GM12891 (cell line): ENCODE data around the gene MMEL1.

ENCODE experiments used
- POLR2A ChIP-seq: IDR thresholded peaks from 2 replicates; pipeline ENCODE4 v1.6.1; 2011; ENCODE audit warnings: low read depth, low read length, control low read depth
- SPI1 ChIP-seq: IDR thresholded peaks from 2 replicates; pipeline ENCODE4 v1.6.1; 2011; ENCODE audit warnings: low read depth, low read length, control low read depth
- TAF1 ChIP-seq: IDR thresholded peaks from 2 replicates; pipeline ENCODE4 v1.6.1; 2011; ENCODE audit warnings: low read depth, low read length, control low read depth

GRCh38 chr1:2646837-2647236 lies 14.0 kb upstream of the MMEL1 start:
- TF ChIP-seq TAF1 = no peak
- TF ChIP-seq POLR2A = no peak
- no peak for TF ChIP-seq SPI1
